GM21825 (cell line): ENCODE results near the gene PRR5L.
"Not testable (repeated sequence)": the region's sequence is repeated elsewhere in the genome, so short reads cannot be mapped to it uniquely, and the experiment has no call there.

Experiments
- ATAC-seq: cut with Tn5 transposase; IDR thresholded peaks from one replicate; pipeline ENCODE4 v1.9.1; 2021; ENCODE audit warnings: mild to moderate bottlenecking, moderate library complexity; ENCODE audit not compliant: unreplicated experiment

The PRR5L gene

DNA sequence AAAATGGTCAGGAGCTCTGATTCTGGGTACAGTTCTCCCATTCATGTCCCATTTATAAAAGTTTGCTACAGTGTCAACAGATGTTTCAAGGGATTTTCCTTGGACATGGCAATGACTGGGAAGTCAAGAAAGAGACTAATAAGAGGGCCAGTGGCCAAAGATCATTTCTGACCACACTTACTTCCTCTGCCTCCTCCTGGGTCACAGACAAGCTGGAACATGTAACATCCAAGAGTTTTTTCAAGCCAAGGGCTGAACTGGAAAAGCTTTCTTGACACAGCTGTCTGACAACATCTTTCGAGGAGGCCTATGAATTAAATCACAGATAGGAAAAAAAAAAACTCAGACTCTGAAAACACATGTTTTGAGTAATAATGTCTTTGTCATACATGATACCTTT lies 15.6 kb upstream of the PRR5L start:
- ATAC-seq = no peak

DNA sequence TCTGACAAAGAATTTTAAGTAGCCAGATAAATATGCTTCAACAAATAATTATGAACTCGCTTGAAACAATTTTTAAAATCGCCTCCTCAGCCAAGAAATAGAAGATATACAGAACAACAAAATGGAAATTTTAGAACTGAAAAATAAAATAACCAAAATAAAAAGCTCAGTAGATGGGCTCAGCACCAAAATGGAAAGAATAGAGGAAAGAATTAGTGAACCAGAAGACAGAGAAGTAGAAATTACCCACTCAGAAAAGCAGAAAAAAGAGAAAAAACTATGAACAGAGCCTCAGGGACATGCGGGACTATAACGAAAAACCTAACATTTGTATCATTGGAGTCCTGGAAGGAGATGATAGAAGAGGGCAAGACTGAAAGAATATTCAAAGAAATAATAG lies 14.2 kb upstream of the PRR5L start:
- ATAC-seq = no peak

DNA sequence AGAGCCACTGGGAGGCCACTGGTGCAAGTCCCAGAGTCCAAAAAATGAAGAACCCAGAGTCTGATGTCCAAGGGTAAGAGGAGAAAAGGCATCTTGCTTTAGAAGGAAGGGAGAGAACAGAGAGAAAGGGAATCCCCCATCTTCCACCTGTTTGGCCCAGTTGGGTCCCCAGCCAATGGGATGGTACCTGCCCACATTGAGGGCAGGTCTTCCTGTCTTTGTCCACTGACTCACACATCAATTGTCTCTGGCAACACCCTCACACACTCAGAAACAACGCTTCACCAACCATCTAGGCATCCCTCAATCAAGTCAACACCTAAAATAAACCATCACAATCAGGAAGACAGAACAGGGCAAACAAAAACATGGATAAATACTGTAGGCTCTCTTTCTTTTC lies 13.2 kb upstream of the PRR5L start:
- ATAC-seq = no peak

DNA sequence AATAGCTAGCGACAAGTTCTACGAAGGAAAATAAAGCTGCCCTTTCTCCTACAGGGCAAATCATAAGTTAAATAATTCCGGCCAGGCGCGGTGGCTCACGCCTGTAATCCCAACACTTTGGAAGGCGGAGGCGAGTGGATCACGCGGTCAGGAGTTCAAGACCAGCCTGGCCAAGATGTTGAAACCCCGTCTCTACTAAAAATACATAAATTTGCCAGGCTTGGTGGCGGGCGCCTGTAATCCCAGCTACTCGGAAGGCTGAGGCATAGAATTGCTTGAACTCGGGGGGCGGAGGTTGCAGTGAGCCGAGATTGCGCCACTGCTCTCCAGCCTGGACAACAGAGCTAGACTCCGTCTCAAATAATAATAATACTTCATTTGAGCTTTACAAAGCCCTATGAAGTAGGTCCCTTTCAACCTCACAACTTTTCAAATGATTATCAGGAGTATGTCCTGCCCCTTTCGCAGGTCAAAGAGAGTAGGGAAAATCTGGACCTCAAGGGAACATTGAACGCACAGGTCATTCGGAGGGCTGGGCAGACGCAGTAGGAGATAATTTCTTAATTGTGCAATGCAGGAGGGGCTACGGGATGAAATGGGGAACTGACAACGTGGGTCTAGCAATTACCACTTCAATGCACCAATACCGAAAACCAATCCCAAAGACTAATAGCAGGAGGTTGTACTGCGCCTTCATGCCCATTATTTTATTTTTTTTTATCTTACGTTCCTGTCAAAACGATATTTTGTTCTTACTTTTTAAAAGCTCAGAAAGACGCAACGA lies 7.5 kb upstream of the PRR5L start:
- no peak for ATAC-seq

DNA sequence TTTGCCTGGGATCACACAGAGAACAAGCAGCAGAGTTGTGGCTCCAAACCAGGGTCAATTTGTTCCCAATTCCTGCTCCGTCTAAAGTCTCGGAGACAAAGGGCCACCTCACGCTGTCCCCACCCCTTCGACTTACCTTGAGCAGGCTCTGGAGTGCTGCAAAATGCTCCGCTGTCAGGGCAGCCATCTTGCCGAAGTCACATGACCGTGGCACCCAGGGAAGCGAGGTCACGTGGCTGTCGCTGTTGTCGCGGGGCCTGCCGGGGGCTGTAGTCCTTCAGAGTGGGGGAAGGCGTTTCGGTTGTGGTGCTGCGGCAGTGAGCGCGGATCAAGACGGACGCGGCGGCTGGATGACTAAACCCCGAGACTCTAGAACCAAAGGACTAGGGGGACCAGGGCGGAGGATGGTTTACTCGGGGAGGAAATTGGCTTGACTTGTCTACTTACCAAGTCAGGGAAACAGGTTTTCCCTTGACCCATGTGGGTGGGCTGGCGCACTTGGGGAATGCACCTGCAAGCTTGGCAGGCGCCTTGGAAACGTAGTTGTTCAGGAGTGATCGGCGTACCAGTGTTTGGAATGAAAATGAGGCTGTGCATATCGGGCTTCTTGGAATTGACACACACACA lies 6.7 kb upstream of the PRR5L start, which contains the start of gene COMMD9:
Gene COMMD9, minus strand, starts transcription at position 199 of the 627 bp plus-strand sequence. Its CDS starts 12 bp downstream, at position 187.
- ATAC-seq = peak; percentile 99

DNA sequence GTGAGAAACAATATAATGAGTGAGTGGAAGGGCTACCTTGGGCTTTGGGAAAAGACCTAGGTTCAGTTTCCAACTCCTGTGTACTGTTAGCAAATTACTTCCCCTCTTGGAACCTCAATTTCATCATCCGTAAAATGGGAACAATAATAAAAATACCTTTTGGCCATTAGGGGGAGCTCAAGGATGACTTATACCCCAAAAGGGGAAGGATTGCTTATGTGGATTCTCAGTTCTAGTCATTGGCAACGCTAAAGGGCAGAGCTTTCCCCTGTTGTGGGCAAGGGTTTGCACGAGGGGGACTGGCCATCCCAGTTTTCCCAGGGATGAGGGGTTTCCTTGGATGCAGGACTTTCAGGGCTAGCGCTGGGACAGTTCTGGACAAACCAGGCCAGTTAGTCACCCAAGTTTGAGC lies 3.8 kb upstream of the PRR5L start:
- no peak for ATAC-seq

DNA sequence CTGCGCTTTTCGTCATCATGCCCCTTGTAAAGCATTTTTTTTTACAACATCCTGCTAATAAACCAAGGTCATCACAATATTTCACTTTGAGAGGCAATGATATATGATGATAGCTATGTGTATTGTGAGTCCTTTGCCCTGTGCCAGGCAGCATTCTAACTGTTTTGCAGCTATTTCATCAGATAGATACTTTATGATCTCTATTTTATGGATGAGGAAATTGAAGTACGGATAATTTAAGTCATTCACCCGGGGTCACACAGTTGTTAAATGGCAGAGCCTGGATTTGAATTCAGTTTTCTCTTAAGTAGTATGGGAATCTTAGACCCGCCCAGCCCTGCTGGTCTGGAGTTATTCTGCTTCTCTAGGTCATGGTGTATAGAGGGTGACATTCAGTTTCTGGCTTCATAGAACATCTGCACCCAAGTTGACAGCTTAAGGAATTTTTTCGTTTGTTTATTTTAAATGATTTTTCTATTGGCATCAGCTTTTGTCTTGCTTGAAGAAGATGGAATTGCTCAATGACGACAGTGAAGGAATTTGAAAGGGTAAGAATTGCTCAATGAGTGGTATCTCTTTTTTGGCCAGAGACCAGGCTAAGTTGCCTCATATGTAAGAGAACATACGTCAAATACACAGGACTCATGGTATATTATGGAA lies 926 bp downstream of the PRR5L start:
- no peak for ATAC-seq

DNA sequence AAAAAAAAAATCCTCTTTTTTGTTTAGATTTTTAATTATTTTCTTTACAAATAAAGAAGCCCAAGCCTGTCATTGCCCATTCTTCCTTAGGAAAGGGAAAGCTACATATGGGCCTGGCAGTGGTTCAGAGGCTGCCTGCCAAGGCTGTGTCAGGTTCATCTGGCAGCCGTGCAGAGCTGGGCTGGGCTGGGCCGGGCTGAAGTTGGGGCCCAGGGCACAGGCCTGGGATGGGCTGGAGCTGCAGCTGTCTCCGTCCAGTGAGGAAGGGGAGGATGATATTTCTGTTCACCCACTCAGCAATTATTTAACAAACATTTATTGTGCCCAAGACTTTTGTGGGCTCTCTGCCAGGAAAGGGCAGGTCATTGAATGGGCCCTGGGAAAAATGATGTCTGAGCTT lies 4.6 kb downstream of the PRR5L start:
- no peak for ATAC-seq

DNA sequence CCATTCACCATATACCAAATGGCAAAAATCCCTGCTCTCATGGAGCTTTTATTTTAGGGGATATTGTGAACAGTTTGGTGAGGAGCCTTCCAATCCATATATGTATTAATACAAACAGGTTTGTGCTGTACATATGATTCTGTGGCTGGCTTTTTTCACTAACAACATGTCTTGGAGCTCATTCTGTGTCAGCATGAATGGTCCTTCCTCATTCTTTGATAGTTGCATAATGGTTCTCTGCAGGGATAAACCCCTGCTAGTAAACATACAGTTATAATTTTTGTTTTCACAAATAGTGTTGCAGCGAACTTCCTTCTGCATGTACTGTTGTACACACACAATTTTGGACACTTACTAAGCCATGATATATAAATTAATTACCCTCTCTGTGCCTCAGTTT lies 8.3 kb downstream of the PRR5L start:
- ATAC-seq = no peak

DNA sequence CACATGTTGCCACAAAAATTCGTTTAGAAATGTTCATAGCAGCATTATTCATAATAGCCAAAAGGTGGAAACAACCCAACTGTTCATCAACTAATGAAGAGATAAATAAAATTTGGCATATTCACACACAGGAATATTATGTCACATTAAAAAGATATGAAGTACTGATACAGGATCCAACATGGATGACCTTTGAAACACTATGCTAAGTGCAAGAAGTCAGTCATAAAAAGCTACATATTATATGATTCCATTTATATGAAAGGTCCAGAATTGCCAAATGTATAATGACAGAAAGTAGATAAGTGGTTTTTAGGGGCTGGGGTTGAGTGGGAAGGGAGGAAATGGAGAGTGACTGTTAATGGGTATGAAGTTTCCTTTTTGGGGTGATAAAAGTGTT lies 9.0 kb downstream of the PRR5L start:
- no peak for ATAC-seq

DNA sequence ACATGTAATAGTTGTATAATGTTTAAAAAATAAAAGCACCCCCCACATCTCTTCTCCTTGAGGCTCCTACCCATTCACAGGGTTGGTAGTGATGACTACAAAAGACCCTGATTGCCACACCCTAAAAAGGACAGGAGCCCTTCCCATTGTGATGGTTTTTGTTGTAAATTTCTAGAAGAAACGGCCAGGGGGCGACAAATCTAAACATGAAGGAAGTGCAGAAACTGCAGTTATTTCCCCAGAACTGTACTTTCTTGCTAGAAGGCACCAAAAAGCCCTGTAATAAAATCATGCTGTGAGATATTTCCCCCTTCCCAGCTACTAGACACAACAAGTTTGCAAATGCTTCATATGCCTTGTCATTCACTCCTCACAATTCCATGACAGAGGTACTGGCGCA lies 10.8 kb downstream of the PRR5L start:
- ATAC-seq = no peak

DNA sequence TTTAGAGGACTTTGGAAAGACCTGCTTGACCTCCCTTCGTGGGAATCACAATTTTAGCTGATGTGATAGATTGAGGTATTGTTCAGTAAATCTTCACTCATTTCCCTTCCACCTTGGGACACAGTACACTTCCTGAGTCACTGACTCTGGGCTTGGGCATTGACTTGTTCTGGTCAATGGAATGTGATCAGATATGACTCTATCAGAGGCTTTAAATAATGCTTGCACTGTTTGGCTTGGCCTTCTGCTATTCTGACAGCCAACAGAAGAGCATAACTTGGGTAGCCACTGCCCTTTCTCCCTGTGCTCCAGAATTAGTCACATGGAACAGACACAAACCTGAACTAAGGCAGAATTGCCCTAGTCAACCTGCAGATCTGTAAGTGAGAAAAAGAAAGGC lies 12.5 kb downstream of the PRR5L start:
- no peak for ATAC-seq

DNA sequence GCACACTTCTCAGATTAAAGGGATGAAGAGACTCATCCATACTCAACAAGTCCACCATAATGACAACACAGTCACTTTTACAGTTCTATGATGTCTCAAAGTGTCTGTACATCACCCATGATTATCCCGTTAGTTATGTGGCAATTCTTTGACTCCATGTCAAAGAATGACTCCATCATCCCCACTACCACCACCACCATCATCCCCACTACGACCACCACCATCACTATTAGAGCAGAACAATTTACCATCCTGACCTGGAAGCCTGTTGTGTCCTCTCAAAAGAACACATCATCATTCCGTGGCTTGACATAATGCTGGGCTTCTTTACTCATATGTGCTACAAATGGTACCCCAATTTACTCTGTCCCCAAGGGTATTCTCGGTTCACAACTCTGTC lies 13.7 kb downstream of the PRR5L start:
- ATAC-seq = no peak

DNA sequence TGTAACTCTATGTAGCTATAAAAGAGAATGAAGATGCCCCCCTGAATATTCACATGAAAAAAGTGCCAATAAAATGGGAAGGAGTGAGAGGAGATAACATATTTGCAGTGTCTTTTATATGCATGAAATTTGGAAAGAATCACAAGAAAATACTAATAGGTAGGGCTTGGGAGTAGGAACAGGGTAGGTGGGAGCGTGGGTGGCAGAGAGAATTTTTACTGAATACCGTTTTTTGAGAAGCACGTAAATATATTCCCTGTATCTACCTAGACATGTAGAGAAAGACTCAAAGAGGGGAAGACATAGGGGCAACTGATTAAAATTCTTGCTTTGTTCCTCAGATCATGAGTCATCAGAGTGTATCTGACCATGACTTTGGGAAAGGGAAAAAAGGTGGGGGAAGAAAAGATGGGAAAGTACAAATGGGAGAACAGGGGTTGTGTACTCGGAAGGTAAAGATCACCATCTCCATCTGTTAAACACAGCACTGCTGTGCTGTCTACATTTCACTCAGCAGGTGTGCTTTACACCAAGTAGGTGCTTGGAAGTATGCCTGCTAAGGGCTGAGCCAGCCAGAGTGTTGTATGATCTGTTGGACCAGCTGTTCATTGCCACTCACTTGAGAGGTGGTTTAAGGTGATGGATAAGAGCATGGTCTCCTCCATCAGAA lies 16.0 kb downstream of the PRR5L start:
- ATAC-seq = no peak

DNA sequence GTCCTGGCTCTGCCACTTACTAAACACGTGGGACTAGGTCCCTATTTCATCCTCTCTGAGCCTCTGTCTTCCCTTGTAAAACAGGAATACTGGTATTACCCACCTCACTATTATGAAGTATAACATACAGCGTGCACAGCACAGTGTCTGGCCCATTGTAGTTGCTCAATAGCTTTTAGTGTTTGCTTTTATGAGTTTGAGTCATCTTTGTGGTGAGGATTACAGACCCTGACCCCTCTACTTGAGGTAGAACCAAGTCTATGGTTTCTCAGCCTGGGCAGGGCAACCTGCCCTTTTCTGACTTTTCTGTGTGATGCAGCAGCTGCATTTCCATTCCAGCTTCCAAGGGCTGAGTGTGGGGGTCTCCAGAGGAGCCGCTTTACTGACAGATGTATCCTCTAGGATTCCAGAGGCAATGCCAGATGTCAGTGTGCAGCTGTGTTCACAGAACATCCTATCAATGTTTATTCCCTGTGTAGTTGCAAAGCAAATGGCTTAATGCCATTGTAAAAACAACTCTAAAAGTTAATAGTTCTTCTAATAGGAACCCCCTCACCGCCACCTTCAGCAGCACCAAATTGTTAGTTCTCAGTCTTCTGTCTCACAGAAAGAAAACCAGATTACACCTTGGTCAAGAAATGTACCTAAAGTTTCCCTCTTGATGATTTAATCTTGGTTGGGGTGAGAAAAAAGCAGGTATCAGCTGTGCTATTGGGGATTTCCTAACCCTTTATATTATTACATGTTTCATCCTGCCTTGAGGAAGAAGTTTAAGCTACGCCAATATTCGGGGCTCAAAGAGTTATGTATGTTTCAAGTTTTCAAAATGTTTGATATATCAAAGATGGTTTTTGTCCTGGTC lies 16.8 kb downstream of the PRR5L start:
- no peak for ATAC-seq

DNA sequence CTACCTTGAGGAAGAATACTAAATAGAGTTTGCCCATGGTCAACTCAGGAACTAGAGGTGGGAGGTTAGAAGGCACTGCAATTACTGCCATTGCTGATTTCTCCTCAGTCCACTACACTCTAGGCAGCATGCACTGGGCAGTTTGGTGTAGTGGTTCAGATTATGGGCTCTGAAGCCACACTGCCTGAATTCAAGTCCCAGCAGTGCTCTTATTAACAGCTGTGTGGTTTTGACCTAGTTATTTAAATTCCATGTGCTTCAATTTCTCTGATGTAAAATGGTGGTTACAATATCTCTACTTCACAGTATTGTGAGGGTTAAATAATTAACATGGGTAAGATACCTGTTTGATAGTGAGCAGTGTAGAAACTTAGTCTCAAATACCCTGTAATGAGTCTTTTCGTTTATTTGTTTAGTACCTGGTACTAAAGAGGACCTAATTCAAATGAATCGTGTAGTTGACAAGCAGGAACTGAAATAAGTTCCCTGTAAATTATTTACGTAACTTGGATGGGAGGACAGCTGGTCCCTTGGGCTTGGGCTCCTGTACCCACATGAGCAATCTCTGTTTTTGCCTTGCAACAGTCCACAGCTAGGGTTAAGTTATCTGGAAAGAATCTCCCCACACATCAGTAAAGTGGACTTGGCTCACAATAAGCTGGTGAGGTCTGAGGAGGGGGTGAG lies 17.8 kb downstream of the PRR5L start:
- ATAC-seq = peak; percentile 50

DNA sequence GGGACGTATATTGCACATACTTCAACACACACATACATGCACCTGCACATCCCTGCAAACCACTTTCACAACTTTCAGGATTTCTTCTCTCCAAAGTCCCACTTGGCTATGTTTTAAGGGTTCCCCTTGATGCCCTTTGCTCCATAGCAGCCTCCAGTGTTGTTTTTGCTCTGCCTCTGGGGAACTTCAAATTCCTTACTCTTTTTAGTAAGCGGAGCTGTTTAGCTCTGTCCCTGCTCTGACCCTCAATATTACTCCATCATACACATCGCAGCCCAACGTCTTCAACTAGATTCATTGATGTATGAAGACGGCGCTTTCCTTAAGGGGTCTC lies 18.3 kb downstream of the PRR5L start:
- no peak for ATAC-seq

DNA sequence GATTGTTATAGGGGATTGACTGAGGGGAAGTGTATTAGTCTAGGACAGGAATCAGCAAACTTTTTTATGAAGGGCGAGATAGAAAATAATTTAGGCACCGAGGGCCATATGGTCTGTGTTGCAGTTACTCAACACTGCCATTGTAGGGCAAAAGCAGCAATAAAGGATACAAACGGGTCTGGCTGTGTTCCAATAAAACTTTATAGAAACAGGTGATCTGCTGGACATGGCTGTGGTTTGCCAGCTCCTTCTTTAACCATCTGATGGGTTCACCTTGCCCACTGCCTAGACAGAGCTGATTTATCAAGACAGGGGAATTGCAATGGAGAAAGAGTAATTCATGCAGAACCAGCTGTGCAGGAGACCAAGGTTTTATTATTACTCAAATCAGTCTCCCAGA lies 20.0 kb downstream of the PRR5L start:
- no peak for ATAC-seq

DNA sequence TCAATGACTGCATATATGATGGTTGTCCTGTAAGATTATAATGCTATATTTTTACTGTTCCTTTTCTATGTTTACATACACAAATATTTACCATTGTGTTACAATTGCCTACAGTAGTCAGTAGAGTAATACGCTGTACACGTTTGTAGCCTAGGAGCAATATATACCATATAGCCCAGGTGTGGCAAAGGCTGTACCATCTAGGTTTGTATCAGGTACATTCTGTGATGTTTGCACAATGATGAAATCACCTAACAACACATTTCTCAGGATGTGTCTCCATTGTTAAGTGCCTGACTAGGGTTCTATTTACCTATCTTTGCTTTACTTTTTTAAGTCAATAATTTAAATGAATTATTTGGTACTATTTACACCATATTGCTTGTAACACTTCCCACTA lies 21.9 kb downstream of the PRR5L start:
- no peak for ATAC-seq

DNA sequence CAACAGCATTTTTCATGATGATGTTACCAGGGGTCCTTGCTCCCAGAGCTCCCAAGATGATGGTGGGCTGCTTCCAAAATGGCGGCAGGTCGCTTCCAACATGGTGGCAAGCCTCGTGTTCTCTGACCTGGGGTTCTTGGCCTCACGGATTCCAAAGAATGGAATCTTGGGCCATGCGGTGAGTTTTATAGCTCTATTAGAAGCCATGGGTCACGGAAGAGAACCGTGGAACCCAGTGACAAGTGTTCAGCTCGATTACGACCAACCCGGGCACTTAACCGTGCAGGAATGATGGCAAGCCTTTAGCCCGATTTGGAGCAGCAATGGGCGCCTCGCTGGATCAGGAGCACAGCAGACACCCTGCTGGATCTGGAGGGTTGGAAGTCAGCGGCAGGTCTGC lies 28.9 kb downstream of the PRR5L start:
- not testable (repeated sequence) for ATAC-seq
